Gastroesophageal sphincter (tissue), 4 donors: ENCODE results near the gene OMA1. TPM values are rescaled to one million over a fixed set of nuclear protein-coding genes. Genes with fewer than 3 reads are reported as not detected.

Experiments
- ATAC-seq: fragments of 150-250 bp; one replicate; pipeline ENCODE4 v1.9.1; 2016; ENCODE audit warnings: mild to moderate bottlenecking, moderate library complexity
- H3K27ac ChIP-seq, 4 donors: fragments of 200-600 bp; sonication (generic) in 3 of 4; 1 replicate in 3 of 4; 2 replicates in 1 of 4; pipeline ENCODE4 v1.5.1; 2016 to 2019
- H3K27me3 ChIP-seq: fragments of 200-600 bp; sonication (generic); one replicate; pipeline ENCODE4 v1.5.1; 2019
- H3K36me3 ChIP-seq, 2 donors: fragments of 200-600 bp; sonication (generic); one replicate each; pipeline ENCODE4 v1.5.1; 2019; ENCODE audit warnings: control low read depth in 1 of 2
- H3K4me1 ChIP-seq, 3 donors: fragments of 200-600 bp; sonication (generic); 1 replicate in 2 of 3; 2 replicates in 1 of 3; pipeline ENCODE4 v1.5.1; 2016 to 2019; ENCODE audit warnings: control low read depth in 2 of 3
- H3K4me3 ChIP-seq, 2 donors: fragments of 200-600 bp; sonication (generic); one replicate each; pipeline ENCODE4 v1.5.1; 2019; ENCODE audit warnings: mild to moderate bottlenecking in 1 of 2, moderate library complexity in 1 of 2
- H3K9me3 ChIP-seq, 3 donors: fragments of 200-600 bp; sonication (generic); one replicate each; pipeline ENCODE4 v1.5.1; 2017 to 2019; ENCODE audit warnings: control low read depth in 2 of 3
- CTCF ChIP-seq, 4 experiments: fragments of 200-600 bp in 2 of 4; fragments of 450-650 bp in 2 of 4; sonication (generic) in 1 of 4; IDR thresholded peaks; one replicate each; pipeline ENCODE4 v1.5.1; 2017 to 2019; ENCODE audit warnings: antibody characterized with exemption in 4 of 4, mild to moderate bottlenecking in 2 of 4, moderate library complexity in 2 of 4
- EP300 ChIP-seq: sonication (generic); formaldehyde crosslinking; IDR thresholded peaks from one replicate; pipeline ENCODE4 v1.6.1; 2017; ENCODE audit warnings: antibody characterized with exemption, mild to moderate bottlenecking
- POLR2A ChIP-seq, 2 donors: fragments of 450-650 bp; IDR thresholded peaks; one replicate each; pipeline ENCODE4 v1.6.1; 2017; ENCODE audit warnings: antibody characterized with exemption in 2 of 2, mild to moderate bottlenecking in 2 of 2, moderate library complexity in 1 of 2
- POLR2AphosphoS5 ChIP-seq: sonication (generic); formaldehyde crosslinking; IDR thresholded peaks from one replicate; pipeline ENCODE4 v1.6.1; 2017; ENCODE audit warnings: antibody characterized with exemption
- WGBS, 2 donors: methylation state at CpG; one replicate each; pipeline ENCODE4 v1.1.5; 2018; ENCODE audit warnings: low coverage in 1 of 2; 5-methylcytosine and 5-hydroxymethylcytosine counted together
- total RNA-seq, 4 donors: library from RNA; depleted of rRNA; stranded (reverse); fragments of >200 nt; gene quantifications; one replicate each; pipeline ENCODE4 v1.1.0, GENCODE V29; 2016

The OMA1 gene
- total RNA-seq, 4 donors from 2014 or later = 29.1 to 54.2 (median 36.6) TPM

- ATAC-seq = no peak
- TF ChIP-seq POLR2AphosphoS5 = no peak
- no peak for TF ChIP-seq EP300
- no peak for TF ChIP-seq POLR2A (IDR thresholded peaks at IDR 0.05)
- no peak for TF ChIP-seq CTCF (IDR thresholded peaks at IDR 0.05)
- WGBS, 2 donors = 89 to 90% methylated on average over 5 of the region's 10 CpGs
- Histone ChIP-seq H3K27me3 (no peaks in the 10 kb centered on the region), H3K4me3 (no peak overlapping the region), H3K9me3 (no peaks in the 10 kb centered on the region), H3K27ac (no peak overlapping the region), H3K36me3 (peaks cover 0 to 10% of the 10 kb centered on the region in 2 donors), H3K4me1 (no peaks in the 10 kb centered on the region)
These were observed 104.8 kb downstream of the OMA1 start for GRCh38 chr1:58441699-58442098.

GRCh38 chr1:58440696-58441095, 105.8 kb downstream of the OMA1 start:
- H3K4me1 ChIP-seq = no peaks in the 10 kb centered on the region
- TF ChIP-seq POLR2A (IDR thresholded peaks at IDR 0.05) (no peak), EP300 (no peak), CTCF (IDR thresholded peaks at IDR 0.05) (no peak), POLR2AphosphoS5 (no peak)
- H3K9me3 ChIP-seq = no peaks in the 10 kb centered on the region
- no peak overlapping the region for H3K27ac ChIP-seq
- H3K27me3 ChIP-seq = no peaks in the 10 kb centered on the region
- no peak for ATAC-seq
- no peak overlapping the region for H3K4me3 ChIP-seq
- WGBS, 2 donors = 78 to 83% methylated on average over 2 to 3 of the region's 5 CpGs
- H3K36me3 ChIP-seq = peaks cover 0 to 10% of the 10 kb centered on the region in 2 donors

DNA sequence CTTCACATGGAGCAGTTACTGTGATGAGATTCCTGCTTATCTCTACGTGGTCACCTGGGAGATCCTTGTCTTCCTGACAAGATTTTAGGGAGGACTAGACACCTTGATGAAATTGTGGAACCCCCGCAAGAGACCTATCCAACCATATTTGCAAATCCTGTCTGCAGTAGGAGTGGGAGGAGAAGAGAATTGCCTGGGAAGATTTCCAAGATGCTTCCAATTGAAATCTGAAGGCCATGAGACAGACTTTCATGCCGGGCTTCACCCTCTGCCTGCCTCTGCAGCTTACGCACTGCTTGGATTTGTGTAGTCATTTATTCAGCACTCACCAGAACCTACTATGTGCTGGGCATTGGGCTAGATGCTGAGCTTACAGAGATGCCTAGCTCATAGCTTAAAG, 106.6 kb downstream of the OMA1 start:
- Histone ChIP-seq H3K9me3 (no peaks in the 10 kb centered on the region), H3K4me3 (no peak overlapping the region), H3K27me3 (no peaks in the 10 kb centered on the region), H3K27ac (no peak overlapping the region), H3K36me3 (peaks cover 0 to 10% of the 10 kb centered on the region in 2 donors), H3K4me1 (no peaks in the 10 kb centered on the region)
- no peak for TF ChIP-seq CTCF (IDR thresholded peaks at IDR 0.05)
- TF ChIP-seq EP300 = no peak
- TF ChIP-seq POLR2A (IDR thresholded peaks at IDR 0.05) = no peak
- TF ChIP-seq POLR2AphosphoS5 = no peak
- WGBS, 2 donors = 100% methylated on average over 1 of the region's 4 CpGs; no CpG with 5 or more reads in 1 of the 2 donors
- no peak for ATAC-seq

- Histone ChIP-seq H3K27ac (no peak overlapping the region), H3K4me1 (no peaks in the 10 kb centered on the region), H3K9me3 (no peaks in the 10 kb centered on the region), H3K36me3 (peaks cover 0 to 10% of the 10 kb centered on the region in 2 donors), H3K27me3 (no peaks in the 10 kb centered on the region), H3K4me3 (no peak overlapping the region)
- ATAC-seq = no peak
- TF ChIP-seq CTCF (IDR thresholded peaks at IDR 0.05) (no peak), POLR2A (IDR thresholded peaks at IDR 0.05) (no peak), EP300 (no peak), POLR2AphosphoS5 (no peak)
- 66 to 100% methylated on average over 1 to 4 of the region's 6 CpGs for WGBS, 2 donors
These were observed 108.1 kb downstream of the OMA1 start for GRCh38 chr1:58438468-58438867.

DNA sequence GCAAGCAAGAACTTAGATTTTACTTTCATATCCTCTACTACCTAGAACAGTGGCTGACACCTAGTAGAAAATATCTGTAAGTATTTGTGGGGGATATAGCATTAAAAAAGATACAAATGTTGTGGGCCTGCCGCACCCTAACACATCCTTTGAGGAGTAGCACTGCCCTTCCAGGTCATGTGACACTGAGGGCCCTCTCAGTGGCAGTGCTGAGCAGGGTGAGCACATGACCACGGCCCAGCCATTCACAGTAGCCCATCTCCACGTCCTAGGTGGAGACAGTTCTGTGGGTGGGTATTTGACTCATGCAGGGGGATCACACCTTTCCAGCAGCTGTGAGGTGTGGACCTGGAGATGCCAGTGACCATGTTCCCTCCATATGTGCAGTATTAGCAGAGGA, 108.9 kb downstream of the OMA1 start:
- H3K27ac ChIP-seq = no peak overlapping the region
- H3K4me3 ChIP-seq = no peak overlapping the region
- no peaks in the 10 kb centered on the region for H3K27me3 ChIP-seq
- H3K9me3 ChIP-seq = no peaks in the 10 kb centered on the region
- WGBS, 2 donors = no CpG with 5 or more reads among the region's 3 CpGs
- ATAC-seq = no peak
- H3K36me3 ChIP-seq = peaks cover 0 to 10% of the 10 kb centered on the region in 2 donors
- TF ChIP-seq POLR2AphosphoS5 = no peak
- TF ChIP-seq CTCF (IDR thresholded peaks at IDR 0.05) = no peak
- no peak for TF ChIP-seq EP300
- TF ChIP-seq POLR2A (IDR thresholded peaks at IDR 0.05) = no peak
- no peaks in the 10 kb centered on the region for H3K4me1 ChIP-seq
